Activated CD4-positive, CD25-positive, alpha-beta regulatory T cell treated with anti-CD3 and anti-CD28 coated beads, Interleukin-2, amount 50 U/mL, for 72 hours (primary cell): Measurements from ENCODE around the gene GSN.

Source experiments
- DNase-seq: peaks from one replicate; pipeline ENCODE4 v3.0.0; 2021

Gene GSN

DNA sequence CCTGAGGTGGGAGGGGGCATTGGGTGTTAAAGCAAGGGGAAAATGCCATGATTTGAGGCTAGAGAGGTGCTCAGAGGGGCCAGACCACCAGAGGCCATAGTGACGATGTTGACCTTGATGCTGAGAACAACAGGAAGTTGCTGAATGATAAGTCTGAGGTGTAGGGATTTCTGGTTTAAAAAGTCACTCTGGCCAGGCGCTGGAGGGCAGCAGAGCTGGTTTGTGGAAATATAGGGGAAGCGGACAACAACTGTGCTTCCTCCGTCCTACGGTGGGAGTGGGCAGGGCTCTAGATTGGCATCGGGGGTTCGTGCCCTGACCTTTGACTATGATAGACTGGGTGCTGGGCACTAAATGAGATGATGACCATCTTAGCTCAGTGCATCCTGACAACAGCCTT, 57.4 kb downstream of the GSN start:
- no peak for DNase-seq

DNA sequence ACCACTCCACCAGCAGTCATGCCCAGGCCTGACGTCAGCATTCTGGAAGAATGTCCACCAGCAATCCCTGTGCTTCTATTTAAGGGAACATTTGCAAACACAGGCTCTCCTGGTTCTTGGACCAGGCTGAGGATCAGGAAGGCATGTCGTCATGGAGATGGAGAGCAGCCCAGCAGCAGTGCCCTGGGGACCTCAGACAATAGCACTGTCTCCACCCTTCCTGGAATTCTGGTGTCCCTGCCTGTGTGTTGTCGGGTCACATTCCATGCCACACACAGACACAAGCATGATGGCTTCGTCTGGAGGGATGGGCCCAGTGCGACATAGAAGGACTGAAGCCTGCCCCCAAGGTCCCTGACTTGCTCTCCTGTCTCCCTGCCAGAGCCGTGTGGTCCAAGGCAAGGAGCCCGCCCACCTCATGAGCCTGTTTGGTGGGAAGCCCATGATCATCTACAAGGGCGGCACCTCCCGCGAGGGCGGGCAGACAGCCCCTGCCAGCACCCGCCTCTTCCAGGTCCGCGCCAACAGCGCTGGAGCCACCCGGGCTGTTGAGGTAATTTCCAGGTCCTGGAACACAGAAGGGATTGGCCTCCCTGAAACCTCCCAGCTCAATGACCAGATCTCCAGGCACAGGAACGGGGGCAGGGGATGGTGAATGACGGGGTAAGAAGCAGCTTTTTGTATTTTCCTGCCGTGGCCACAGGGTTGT, 58.3 kb downstream of the GSN start:
- no peak for DNase-seq

DNA sequence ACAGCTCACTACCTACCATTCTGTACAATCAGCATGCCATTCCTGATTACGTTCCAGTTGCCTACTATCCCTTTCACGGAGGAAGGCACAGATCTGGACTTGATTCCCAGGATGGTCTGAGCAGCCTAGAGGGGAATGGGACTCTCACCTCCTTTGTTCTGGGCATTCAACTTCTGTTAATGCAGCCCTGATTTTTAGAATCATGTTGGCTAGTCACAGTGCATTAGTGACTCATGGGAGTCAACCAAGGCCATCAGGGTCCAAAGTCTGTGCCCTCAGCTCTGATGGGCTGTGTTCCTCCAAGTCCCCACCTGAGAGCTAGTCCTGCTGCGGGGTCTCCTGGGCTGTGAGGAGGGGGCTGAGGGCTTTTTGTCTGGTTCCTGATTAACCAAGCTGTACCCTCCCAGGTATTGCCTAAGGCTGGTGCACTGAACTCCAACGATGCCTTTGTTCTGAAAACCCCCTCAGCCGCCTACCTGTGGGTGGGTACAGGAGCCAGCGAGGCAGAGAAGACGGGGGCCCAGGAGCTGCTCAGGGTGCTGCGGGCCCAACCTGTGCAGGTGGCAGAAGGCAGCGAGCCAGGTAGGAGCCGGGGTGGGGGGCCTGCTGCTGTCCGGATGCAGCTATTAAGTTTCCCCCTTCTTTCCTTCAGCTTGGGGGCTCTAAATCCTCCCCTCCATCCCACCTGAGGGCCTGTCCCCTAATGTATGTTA, 59.1 kb downstream of the GSN start:
- no peak for DNase-seq

DNA sequence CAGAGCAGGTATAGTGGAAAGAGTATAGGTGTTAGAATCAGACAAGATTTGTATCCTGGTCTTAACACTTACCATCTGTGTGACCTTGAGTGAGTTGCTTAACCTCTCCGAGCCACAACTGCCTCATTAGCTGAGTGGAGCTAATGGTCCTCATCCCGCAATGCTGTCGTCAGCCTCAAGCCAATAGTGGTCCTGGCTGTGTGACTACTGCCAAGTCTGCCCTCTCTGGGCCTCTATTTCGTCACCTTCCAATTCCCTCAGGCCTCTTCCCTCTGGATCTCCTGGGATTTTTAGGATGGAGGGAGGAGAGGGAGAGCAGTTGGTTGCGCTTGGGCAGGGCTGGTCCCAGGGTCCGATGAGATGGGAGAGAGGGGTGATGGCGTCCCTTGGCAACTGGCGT, 60.5 kb downstream of the GSN start:
- no peak for DNase-seq

DNA sequence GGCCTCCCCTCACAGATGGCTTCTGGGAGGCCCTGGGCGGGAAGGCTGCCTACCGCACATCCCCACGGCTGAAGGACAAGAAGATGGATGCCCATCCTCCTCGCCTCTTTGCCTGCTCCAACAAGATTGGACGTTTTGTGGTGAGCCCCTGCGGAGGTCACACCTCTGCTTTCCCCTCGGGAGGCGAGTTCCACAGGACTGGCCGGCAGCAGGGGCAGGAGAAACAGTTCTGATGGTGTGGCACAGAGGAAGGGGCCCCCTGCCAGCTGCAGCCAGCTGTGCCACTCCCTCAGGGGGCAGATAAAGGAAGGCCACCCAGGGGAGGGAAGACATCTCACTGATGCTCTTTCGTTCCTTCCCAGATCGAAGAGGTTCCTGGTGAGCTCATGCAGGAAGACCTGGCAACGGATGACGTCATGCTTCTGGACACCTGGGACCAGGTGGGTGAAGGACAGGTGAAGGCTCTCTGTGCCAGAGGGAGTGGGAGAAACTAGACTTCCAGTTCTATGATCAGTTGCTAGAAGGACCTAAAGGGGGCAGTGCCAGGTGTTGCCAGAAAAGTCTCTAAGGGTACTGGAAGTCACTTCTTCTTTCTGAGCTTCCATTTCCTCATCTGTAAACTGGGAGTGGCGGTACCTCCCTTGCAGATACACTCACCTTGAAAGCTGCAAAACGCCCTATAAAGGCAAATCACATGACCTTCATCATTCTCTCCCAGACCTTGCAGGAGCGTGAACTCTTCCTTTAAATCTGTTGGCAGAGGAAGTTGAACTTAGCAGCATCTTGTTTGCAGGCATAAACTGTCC, 61.1 kb downstream of the GSN start:
- no peak for DNase-seq

DNA sequence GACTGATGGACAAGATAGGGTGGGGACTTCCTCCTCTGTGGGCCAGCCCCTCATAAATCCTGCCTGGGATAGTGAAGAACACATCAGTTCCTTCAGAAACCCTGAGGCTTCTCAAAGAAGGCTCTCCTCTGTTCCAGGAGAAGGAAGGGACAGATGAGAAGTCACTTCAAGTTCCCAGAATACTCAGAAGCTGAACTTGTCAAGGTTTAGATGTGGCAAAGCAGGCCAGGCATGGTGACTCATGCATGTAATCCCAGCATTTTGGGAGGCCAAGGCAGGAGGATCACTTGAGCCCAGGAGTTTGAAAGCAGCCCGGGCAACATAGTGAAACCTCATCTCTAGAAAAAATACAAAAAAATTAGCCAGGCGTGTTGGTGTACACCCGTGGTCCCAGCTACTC, 63.6 kb downstream of the GSN start:
- DNase-seq = no peak

DNA sequence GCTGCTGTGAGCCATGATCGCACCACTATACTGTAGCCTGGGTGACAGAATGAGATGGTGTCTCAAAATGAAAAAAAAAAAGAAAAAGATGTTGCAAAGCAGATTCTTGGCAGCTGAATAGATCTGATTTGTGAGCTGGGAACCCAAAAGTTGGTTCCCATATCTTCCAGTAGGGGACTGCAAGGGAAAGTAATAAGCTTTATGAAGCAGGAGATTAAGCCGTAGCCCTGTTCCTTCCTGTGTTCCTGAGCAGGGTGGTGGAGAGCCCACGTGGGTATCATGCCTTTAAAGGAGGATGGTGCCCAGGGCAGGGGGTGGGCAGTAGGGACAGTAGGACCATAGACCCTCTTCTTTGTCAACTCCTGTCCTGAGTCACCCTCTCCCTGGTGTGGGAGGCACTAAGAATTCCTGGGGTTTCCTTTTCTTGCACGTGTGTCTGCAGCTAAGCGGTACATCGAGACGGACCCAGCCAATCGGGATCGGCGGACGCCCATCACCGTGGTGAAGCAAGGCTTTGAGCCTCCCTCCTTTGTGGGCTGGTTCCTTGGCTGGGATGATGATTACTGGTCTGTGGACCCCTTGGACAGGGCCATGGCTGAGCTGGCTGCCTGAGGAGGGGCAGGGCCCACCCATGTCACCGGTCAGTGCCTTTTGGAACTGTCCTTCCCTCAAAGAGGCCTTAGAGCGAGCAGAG, 64.2 kb downstream of the GSN start:
- no peak for DNase-seq

DNA sequence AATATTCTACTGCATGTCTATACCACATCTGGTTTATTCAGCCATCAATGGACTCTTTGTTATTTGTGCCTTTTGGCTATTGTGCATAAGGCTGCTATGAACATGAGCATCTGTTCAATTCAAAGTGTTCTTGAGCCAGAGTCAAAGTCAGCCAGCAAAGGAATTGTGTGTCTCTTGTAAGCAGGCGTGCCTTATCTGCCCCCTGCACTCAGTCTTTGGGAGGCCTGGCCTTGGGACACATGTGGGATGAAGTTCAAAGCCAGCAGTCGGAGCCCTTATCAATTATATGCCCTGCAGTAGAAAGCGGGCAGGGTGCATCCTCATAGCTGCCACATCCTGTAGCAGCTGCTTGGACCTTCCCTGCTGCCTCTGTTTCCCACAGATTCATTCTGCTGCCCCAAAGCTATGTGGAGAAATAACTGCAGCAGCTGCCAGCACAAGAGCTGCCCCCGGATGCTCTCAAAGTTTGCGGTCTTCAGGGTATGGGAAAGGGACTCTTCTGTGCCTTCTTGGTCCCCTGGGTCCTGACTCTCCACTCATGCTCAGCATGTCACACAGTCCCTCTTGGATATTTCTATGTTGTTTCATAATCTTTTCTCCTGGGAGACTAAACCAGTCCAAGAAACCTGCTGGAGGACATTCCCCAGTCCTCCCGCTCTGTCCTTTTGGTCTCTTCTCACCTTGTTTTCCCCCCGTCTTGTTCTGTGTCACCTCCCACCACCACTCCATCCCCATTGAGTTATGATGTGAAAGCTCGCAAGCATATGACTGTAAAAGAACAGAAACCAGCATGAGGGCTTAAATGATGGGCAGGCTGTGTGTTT, 66.2 kb downstream of the GSN start:
- no peak for DNase-seq

DNA sequence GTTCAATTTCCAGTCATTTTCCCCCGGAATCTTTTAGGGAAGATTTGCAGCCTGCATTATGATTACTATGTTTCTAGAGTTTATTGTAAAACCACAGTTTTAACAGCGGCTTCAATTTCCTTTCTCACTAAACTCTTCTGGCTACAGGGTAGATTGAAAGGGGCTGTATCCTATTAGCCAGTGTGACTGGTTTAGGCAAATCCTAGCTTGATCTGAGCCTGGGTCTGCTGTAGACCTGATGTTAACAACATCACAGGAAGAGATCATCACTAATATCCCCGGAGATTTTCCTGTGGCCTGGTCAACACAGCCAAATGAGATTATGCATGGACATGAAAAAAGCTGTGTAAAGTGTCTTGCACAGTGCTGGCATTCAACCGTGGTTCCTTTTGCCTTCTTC, 68.7 kb downstream of the GSN start:
- DNase-seq = no peak

DNA sequence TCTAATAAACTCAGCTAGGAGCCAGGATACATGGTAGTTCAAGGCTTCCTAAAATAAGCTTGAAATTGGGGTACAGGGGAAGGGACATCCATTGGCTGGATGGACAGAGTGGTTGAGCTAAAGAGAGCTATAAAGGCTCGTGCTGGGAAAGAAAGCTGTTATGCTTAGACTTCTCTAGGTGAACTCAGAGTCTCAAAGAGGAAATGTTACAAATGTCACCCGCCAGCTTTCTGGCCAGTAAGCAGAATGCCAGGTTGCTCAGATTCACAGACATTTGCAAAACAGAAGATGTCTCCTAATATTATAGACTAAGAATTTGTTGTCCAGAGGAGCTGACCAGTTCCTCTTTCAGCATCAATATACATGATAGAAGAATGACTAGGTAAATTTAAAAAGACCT, 71.5 kb downstream of the GSN start:
- no peak for DNase-seq

DNA sequence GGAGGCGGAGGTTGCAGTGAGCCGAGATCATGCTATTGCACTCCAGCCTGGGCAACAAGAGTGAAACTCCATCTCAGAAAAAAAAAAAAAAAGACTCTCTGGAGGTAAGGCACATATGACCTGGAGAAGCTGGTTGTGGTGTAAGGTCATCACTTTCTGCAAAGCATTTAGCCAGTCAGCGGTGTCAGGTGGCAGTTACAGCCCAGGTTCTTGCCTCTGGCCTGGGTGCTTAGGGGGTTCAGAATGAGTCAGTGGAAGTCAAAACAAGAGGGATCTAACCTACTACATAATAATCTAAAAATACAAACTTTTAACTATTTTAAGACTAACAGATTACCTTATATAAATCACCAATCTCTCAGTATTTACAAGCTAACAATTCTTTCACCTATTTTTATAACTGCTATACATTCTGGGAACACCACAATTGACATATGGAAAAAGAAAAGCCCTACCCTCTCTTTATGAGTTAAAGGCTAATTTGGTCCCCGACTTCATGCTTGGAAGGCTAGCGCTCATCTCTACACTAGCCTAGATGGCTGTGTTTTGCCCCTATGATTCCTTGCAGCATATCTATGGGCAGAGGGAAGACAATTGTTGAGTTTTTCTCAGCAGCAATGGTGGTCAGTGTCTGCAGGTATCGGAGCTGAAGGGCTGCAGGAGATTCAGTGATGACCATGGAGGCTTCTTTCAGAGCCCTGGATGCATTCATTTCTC, 72.9 kb downstream of the GSN start:
- no peak for DNase-seq

DNA sequence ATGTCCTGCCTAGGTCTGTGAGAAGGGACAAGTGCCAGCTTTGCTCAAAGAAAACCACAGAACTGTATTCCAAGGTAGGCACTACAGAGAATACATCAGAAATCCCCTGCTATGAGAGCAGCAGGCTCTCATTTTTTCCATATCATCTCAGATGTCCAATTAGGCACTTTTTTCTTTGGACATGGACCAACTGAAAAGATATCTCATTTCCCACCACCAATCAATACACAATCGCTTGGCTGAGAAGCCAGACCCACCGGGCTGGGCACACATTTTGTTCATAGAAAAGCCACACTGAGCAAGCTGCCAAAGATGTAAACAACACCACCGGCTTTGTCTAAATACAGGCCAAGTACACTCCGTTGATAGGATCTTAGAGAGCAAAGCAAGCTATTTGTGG, 76.2 kb downstream of the GSN start:
- no peak for DNase-seq

DNA sequence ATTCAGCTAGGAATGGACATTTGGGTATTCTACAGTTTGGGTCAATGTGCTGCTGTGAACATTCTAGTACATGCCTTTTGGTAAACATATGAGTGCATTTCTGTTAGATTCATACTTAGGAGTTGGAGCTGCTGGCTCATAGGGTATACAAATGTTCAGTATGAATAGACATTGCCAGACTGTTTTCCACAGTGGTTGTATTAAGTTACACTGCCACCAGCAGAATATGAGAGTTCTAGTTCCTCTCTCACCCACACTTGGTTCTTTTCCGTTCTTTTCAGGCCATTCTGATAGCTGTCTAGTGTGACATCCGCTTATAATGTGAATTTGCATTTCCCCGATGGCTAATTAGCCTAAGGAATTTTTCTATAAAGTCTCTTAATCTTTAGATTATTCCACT, 77.1 kb downstream of the GSN start:
- no peak for DNase-seq

DNA sequence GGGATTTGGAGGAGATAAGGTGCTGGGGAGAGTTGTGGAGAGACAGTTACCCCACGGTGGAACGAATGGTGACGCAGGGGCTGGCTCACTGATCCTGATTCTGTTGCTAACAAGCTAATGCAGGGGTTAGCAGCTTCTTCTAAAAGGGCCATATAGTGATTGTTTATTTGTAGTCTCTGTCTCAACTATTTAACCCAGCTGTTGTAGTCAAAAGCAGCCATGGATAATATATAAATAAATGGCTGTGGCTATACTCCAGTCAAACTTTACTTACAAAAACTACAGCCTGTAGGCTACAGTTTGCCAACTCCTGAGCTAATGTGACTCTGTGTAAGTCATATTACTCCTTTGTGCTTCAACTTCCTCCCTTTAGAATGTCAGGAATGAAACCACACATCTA, 80.3 kb downstream of the GSN start:
- no peak for DNase-seq

DNA sequence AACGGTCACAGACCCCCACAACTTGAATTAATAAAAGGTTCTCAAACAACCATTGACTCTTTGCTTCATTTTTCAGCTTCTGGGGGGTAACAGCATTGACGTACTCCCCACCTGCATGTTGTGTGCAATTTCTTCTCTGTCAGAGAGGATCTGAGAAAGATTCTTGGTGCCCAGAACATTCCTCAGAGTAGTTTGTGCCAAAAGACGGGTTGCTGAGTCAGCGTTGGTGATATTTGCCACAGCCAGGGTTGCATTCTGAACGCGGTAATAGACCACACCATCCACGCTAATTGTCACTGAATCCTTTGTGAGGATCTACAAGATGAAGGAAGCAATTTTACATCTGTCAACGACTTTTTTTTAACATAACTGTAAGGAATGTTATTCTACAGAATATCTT, 81.0 kb downstream of the GSN start:
- no peak for DNase-seq

DNA sequence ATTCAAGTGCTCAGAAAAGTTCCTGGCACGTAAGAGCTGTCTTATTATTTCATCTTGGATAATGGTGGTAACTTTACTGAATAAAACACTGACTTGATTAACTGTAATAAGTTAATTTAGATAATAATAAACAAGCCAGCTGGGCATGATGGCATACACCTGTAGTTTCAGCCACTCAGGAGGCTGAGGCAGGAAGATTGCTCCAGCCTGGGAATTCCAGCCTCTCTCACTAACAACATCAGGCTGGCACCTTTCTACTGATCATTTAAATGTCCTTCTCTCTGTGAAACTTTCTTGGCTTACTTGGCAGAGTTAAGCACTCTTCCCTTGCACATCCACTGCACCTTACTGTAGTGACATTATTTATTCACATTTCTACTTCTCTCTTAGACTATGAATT, 82.1 kb downstream of the GSN start:
- no peak for DNase-seq

DNA sequence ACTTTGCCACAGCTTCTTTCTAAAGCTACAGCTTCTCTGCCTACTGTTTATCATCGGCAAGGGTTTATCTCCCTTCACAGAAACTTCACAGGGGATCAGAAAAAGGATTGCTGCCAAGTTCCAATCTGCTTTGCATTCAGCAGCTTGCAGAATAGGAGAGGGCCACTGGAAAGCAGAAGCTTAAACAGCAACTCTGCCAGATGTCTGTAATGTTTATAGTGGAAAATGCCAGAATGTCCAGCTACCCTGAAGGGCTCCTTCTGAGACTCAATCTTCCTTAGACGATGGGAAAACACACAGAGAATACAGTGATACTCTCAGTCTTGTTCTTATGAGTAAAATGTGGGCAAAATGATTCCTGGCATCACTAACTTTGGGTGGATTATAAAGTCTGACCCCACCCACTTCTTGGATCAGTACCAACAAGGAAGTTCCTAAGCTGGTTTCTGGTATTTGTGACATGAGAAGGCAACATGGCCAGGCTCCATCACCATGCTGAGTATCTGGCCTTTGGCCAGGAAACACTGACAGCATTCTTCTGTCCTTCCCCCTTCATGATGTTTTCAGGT, 83.1 kb downstream of the GSN start:
- DNase-seq = no peak

DNA sequence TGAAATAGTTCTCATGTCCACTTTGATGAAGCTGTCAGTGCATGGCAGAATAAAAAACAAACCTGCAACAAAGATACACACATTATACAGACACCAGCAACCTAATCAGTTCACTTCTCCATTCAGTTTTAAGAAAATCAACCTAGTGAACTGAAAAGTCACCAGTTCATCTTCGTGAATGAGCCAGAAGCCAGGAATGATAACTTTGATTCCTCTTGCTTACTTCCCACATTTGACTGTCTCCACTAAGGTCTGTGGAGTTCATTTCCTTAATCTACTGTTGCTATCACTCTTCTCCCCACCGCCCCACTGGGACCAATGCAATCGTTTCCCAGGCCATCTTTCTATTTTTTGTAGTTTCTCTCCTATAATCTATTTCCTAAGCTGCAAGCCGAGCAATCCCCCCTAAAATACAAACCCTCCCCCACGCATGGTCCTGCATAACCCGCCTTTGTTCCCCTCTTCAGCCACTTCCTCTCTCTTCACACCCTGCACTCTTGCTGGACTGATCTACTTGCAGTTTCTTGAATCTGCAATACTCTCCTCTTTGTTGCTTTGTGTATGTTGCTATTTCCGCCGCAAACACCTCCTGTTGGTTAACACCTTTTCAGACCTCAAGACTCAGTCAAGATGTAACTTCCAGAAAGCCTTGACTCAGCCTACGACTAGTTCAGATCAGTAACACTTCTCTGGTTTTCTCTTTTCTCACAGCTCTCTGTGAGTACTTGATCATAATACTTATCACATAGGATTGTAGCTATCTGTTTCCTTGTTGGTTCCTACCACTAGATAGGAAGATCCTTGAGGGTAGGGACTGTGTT, 85.5 kb downstream of the GSN start:
- no peak for DNase-seq

DNA sequence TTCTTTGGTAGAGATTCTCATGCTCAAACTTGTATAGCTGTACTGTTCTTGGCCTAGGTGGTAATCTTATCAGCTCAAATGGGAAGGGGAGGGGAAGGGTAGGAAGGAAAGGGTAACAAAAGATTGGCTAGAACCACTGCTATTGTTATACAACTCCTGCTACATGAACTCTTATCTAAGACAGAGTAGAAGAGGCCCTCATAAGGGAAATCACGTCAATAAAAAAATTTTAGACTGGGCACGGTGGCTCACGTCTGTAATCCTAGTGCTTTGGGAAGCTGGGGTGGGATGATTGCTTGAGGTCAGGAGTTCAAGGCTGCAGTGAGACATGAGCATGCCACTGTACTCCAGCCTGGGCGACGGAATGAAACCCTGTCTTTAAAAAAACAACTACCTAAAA, 86.2 kb downstream of the GSN start:
- no peak for DNase-seq

DNA sequence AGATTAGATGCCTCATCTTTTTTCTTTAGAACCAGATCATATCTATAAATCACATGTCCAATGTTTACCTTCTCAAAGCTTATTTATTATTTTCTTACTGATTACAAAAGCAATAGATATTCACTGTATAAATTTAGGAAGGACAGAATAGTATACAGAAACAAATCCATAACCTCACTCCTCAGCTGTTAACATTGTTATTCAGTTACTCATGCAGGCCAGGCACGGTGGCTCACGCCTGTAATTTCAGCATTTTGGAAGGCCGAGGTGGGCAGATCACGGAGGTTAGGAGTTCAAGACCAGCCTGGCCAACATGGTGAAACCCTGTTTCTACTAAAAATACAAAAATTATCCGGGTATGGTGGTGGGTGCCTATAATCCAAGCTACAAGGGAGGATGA, 86.8 kb downstream of the GSN start:
- no peak for DNase-seq

DNA sequence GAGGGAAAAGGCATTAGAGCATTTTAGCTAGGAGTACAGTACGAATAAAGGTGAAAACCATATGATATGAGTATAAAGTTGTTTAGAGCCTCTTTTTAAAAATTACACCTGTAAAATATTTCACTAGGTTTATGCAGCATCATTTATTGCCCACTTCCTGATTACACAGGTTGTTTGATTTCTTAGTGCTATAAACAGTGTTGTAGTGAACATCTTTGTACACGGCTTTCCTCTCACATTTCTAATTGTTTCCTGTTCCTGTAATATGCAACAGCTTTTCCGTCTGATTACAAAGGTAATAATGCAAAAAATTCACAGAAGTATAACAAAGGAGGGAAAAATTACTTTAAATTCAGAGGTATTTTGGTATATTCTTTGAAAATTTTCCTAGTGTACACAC, 89.0 kb downstream of the GSN start:
- DNase-seq = no peak
